ENCODE measurements around the gene ANKRD63. TPM values are rescaled to one million over a fixed set of nuclear protein-coding genes. Genes with fewer than 3 reads are reported as not detected.

ANKRD63 gene, protein sequence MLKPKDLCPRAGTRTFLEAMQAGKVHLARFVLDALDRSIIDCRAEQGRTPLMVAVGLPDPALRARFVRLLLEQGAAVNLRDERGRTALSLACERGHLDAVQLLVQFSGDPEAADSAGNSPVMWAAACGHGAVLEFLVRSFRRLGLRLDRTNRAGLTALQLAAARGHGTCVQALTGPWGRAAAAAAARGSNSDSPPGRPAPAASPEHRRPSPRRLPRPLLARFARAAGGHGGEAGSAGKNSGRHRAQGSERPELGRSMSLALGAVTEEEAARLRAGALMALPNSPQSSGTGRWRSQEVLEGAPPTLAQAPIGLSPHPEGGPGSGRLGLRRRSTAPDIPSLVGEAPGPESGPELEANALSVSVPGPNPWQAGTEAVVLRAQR
- not detected in 2 replicates for total RNA-seq

DNA sequence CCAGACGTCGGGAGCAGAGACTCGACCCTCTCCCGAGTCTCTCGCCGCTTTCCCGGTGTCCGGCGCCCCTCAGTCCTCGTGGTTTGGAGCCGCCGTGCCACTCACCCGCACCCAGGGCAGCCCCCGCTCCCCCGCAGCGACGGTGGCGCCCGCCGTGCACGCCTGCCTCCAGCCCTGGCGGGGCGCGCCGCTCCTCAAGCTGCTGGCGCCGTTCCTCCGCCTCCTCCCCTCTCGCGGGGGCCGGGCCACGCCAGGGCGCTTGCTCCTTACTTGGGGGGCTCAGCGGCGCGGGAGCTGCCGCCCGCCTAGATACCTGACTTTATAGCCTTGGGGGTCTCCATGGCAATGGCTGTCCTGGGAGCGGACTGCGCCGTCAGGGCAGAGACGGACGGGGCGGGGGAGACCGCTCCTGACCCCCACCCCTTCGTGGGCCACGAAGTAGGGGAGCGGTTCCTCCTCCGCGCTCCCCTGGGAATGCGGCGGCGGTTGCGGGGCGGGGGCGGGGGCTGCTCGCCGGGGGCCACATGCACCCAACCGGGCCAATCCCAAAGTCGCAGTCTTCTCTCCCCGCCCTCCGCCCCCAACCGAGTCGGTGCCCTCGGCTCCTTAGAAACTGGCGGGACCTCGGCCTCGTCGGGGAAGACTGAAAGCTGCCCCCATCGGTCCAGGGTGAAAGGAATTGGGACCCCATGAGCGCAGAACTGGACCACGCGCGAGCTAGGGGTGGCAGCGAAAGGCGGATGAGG lies at the start of gene ANKRD63:
TSS of gene ANKRD63 (minus strand) at position 196 of the 746 bp plus-strand sequence. CDS start 478 bp downstream, outside the sequence.

DNA sequence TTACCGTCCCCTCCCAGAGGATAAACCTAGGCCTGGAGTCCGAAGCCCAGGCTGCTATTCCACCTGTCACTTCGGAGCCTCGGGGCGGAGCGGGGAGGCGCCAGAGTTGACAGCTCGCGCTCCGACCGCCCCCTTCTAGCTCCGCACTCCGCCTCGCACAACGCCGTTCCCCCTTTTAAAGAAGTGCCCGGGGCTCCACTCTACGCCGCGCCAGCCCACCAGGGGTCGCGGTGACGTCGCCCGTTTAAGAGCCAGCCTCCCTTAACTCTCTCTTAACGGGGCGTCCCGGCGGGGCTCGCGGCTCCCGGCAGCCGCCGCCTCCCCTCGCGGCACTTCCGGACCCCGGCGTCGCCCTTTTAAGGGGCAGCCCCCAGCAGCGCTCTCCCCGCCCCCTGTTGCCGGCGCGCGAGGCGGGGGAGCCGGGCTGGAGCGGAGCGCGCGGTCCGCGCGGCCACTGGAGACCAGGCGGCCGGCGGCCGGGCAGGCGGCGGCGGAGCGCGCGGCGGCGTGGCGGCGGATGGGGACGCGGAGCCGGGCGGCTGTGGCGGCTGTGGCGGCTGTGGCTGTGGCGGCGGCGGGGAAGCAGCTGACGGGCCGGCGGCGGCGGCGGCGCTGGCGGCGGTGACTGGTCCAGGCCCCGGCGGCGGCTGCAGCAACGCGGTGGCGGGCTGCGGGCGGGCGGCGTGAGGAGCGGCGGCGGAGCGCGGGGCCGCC lies 40.5 kb upstream of the ANKRD63 start, which contains the start of gene INAFM2:
TSS of gene INAFM2 (plus strand) at position 454 of the 714 bp plus-strand sequence. CDS start 364 bp downstream, outside the sequence.

DNA sequence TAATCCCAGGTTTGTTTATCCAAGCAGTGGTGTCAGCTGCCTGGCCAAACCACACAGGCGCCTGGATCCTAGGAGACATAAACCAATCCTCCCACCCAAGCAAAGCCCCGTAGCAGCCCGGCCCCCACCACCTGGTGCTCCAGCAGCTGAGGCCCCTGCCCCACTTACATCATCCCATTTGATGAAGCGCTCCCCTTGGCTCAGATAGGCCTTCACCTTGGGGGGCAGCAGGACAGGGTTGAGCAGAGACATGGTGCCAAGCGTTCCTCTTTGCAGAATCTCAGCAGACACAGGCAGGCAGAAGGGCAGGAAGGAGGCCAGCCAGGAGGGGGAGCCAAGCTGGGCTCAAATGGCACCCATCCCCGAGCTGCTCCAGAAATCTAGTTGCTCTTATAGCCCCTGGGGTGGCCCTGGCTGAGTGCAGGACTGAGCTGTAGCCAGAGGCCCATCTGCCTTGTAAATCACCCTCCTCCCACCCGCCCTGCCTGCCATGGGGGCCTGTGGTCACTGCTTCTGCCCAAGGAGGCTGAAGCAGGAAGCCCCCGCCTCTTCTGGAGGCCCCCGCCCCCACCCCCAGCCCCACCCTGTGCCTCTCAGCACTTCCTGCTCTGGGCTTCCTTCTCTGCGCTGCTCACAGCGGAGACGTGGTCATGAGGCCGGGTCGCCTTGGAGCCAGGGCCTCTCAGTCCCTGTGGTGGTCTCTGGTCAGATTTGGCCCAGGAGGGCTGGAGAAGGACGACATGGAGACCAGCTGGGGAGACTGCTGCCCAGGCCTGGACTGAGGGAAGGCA lies 24.8 kb upstream of the ANKRD63 start, which contains the start of gene PLCB2:
TSS of gene PLCB2 (minus strand) at position 515 of the 791 bp plus-strand sequence. CDS start at position 252, 263 bp downstream.

DNA sequence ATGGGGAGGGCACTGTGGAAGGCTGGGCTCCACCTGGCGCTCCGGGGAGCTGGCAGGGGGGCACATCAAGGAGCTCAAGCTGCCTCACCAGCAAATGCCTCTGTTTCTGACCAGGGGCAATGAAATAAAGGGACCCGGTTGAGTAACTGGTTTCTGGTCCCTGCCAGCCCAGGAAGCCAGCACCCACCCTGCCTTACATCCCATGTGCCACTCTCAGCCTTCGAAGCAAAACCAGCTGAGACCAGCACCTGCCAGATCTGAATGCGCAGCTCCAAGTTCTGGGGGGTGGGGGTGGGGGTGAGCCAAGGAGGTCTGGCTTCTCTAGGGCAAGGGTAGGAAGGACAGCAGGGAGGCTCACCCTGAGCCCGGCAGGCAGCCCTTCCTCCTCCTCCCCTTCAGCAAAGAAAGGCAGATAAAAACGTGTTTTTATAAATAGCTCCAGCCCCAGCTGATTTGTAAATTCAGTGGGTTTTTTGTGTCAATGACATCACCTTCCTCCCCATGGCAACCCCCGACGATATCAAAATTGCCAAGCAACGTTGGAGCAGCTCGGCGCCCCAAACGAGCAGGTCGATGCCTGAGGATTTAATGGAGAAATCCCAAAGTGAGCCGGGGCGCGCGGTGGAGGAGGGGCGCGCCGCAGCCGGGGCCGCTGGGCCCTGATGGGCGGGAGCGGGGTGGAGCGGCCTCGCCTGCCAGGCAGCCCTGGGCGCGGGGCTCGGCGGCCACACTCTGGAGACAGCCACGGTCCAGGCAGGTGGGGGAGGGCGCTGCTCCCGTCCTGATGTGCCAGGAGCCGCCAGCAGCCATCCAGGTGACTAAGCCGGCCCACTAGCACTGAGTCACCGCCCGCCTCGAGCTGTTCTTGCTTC lies 44.1 kb downstream of the ANKRD63 start, which contains the start of gene PAK6:
TSS of gene PAK6 (plus strand) at position 532 of the 872 bp plus-strand sequence. CDS start 25,723 bp downstream, outside the sequence.

Other genes starting within 250 kb of the ANKRD63 start
- 69.6 and 75.3 TPM in 2 replicates for gene SRP14, start 243.9 kb downstream of the ANKRD63 start, total RNA-seq
- under 0.01 and 0.20 TPM in 2 replicates for gene BMF, start 174.2 kb downstream of the ANKRD63 start, total RNA-seq
- gene BUB1B, start 122.0 kb downstream of the ANKRD63 start, total RNA-seq: 18.4 and 40.1 TPM in 2 replicates
- gene PAK6, start 44.0 kb downstream of the ANKRD63 start, total RNA-seq: not detected in 2 replicates
- 0.73 and 0.78 TPM in 2 replicates for gene PLCB2, start 24.9 kb upstream of the ANKRD63 start, total RNA-seq
- gene INAFM2, start 40.6 kb upstream of the ANKRD63 start, total RNA-seq: 2.6 and 7.2 TPM in 2 replicates
- gene CCDC9B, start 57.9 kb upstream of the ANKRD63 start, total RNA-seq: 2.7 and 2.9 TPM in 2 replicates
- gene PHGR1, start 68.0 kb upstream of the ANKRD63 start, total RNA-seq: not detected in 2 replicates
- under 0.01 and 0.20 TPM in 2 replicates for gene DISP2, start 75.2 kb upstream of the ANKRD63 start, total RNA-seq
- 46.3 and 82.5 TPM in 2 replicates for gene KNSTRN, start 99.7 kb upstream of the ANKRD63 start, total RNA-seq
- 37.5 and 38.9 TPM in 2 replicates for gene IVD, start 122.7 kb upstream of the ANKRD63 start, total RNA-seq
- gene BAHD1, start 157.9 kb upstream of the ANKRD63 start, total RNA-seq: 8.5 and 10.9 TPM in 2 replicates
- gene CHST14, start 187.9 kb upstream of the ANKRD63 start, total RNA-seq: 9.6 and 10.0 TPM in 2 replicates